CD4-positive, alpha-beta T cell treated with Interleukin-12 subunit alpha and Interleukin-12 subunit beta, for 1 hour (primary cell): ENCODE data around the gene SHLD2.
"Not testable (repeated sequence)": the region's sequence is repeated elsewhere in the genome, so short reads cannot be mapped to it uniquely, and the experiment has no call there.

Experiments used
- DNase-seq: peaks from one replicate; pipeline ENCODE4 v3.0.0-alpha.2; 2020

The SHLD2 gene

GRCh38 chr10:87149020-87149609 is 54.1 kb downstream of the SHLD2 start:
- DNase-seq = not testable (repeated sequence)

- DNase-seq = not testable (repeated sequence)
These were observed 56.5 kb downstream of the SHLD2 start for GRCh38 chr10:87151516-87151915.

- DNase-seq = not testable (repeated sequence)
These were observed 61.8 kb downstream of the SHLD2 start for GRCh38 chr10:87156841-87157240.

GRCh38 chr10:87157821-87158220 is 62.8 kb downstream of the SHLD2 start:
- DNase-seq = not testable (repeated sequence)

- DNase-seq = not testable (repeated sequence)
These were observed 67.8 kb downstream of the SHLD2 start for GRCh38 chr10:87162703-87163293.

GRCh38 chr10:87163414-87163813 is 68.4 kb downstream of the SHLD2 start:
- not testable (repeated sequence) for DNase-seq

DNA sequence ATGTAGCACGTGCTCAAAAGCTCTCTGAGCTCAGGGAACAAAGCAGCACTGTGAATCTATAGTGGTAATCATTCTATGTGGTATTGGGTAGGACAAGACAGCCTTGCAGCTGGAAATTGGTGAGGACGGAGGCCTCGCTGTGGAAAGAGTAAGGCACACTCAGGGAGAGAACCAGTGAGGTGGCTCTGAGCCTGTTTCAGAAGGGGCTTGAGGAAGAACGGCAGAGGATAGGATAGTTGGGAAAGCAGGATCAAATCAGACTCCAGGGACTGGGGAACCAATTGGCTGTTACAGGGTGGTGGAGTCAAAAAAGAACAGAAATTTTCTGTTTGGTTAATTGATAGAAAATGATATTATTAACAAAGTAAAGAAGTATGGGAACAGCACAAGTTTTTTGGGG is 74.9 kb downstream of the SHLD2 start:
- not testable (repeated sequence) for DNase-seq

GRCh38 chr10:87170705-87171104 is 75.7 kb downstream of the SHLD2 start:
- DNase-seq = not testable (repeated sequence)

- DNase-seq = not testable (repeated sequence)
These were observed 76.7 kb downstream of the SHLD2 start for GRCh38 chr10:87171670-87172069.

- DNase-seq = not testable (repeated sequence)
These were observed 77.2 kb downstream of the SHLD2 start for GRCh38 chr10:87172178-87172577.

DNA sequence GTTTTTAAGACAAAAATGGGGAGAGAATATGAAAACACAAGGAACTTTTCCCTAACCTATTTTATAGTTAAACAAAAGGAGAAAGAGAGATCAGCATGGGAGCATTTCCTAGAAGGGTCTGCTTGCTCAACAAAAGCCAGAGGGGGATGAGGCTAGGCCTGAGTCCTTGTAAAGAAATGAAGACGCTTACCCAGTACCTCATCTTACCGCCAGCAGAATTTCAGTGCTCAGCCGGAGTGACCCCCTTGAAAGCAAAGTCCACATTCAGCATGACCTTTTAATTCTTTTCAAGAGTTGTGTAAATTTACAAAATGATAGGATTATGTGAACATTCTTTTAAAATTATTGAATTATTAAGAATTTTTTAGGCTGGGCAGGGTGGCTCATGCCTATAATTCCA is 82.6 kb downstream of the SHLD2 start:
- DNase-seq = not testable (repeated sequence)

GRCh38 chr10:87184421-87184820 is 89.4 kb downstream of the SHLD2 start:
- not testable (repeated sequence) for DNase-seq

GRCh38 chr10:87186016-87186415 is 91.0 kb downstream of the SHLD2 start:
- not testable (repeated sequence) for DNase-seq

- not testable (repeated sequence) for DNase-seq
These were observed 92.6 kb downstream of the SHLD2 start for GRCh38 chr10:87187573-87187972.

- not testable (repeated sequence) for DNase-seq
These were observed 96.8 kb downstream of the SHLD2 start for GRCh38 chr10:87191841-87192240.

DNA sequence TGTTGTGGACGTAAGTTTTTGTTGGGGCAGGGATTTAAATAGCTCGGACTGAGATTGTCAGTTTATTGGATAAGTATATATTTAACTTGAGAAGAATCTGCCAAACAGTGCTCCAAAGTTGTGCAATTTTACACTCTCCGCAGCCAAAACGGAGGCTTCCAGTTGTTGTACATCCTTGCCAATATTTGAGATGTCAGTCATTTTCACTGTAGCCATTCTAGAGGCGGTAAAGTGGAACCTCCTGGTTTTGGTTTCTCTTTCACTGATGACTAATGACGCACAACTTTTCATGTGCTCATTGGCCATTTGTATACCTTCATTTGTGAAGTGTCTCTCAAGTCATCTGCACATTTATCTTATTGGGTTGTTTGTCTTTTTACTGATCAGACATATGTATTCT is 105.9 kb downstream of the SHLD2 start:
- peak; percentile 68 for DNase-seq

DNA sequence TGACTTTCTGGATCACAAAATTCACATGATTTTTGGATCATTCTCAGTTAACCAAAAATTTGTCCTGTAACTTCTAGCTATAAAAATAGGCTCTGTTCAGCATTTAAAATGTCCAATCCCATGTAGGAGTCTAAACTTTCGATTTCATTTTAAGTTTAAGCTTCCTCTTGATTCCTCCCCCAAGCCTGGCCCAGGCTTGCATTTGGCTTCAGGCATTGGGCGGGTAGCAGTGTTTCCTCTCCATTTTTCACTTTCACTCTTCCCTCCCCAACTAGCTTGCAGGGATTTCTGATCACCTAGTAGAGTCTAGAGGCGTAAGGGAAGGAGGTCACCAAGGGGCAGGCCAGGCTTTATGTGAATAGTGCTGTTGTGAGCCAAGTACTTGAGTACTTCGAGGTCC is 109.8 kb downstream of the SHLD2 start:
- DNase-seq = not testable (repeated sequence)

DNA sequence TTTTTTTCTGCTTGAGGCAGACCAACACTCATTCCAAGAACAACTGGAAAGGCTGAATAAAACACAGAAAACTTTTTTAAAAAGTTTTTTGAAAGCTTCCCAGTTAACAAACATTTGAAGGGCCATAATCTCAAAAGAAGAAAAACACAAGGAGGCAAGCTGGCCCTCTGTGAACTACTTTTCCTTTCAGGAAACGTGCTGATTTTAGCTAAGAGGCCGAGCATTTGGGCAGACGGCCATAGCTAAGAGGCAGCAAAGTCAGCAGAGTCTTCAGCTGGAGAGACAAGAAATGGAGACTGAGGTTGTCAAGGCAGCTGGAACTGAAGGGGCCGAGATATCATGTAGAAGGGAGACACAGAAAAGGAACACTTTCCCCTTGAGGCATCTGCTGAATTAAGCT is 111.9 kb downstream of the SHLD2 start:
- DNase-seq = not testable (repeated sequence)

DNA sequence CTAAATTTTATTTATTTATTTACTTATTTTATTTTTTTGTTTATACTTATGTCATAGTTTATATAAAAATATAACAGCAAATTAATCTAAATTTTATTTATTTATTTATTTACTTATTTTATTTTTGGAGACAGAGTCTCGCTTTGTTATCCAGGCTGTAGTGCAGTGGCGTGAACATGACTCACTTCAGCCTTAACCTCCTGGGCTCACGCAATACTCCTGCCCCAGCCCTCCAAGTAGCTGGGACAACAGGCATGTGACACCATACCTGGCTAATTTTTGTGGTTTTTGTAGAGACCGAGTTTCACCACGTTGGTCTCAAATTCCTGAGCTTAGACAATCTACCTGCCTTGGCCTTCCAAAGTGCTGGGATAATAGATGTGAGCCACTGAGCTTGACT is 115.3 kb downstream of the SHLD2 start:
- DNase-seq = not testable (repeated sequence)

GRCh38 chr10:87211848-87212247 is 116.8 kb downstream of the SHLD2 start:
- not testable (repeated sequence) for DNase-seq

DNA sequence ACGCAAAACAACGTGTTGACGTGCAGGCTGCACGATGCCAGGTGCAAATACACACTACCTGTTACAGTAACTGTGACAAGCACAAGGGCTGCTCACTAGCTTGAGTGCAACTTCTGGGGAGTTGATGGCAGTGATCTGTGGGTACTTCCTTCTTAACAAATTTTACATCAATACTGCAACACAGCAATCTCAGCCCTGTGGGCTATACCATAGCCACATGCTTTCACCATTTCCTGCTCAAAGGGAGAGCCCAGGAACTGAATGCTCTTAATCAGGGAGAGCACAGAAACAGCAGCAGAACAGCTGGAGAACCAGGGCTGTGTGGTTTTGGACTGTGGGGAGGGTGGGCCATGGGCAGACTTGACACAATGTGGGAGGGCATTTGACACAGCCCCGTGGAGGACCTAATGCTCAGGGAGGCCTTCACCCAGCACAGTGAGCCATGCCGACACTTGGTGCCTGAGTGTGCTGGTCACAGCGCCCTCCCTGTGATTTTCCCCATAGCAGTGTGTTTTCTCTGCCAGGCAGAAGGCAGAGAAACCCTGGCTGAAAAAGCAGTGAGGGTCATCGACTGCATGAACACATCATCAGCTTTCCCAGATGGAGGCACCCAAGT is 118.3 kb downstream of the SHLD2 start:
- not testable (repeated sequence) for DNase-seq

GRCh38 chr10:87213806-87214205 is 118.8 kb downstream of the SHLD2 start:
- not testable (repeated sequence) for DNase-seq

- not testable (repeated sequence) for DNase-seq
These were observed 121.1 kb downstream of the SHLD2 start for GRCh38 chr10:87216120-87216519.

GRCh38 chr10:87219370-87219769 is 124.4 kb downstream of the SHLD2 start:
- not testable (repeated sequence) for DNase-seq
